LNCaP clone FGC (cell line): ENCODE measurements around the gene NEDD8.

Experiments used
- DNase-seq: peaks from one replicate; pipeline ENCODE4 v3.0.0-alpha.2; 2011; ENCODE audit warnings: low read depth
- H3K4me3 ChIP-seq: 2 replicates; pipeline ENCODE4 v1.5.1; 2011; ENCODE audit warnings: mild to moderate bottlenecking, low read depth, low read length, control low read depth
- TF ChIP-seq, protein P1 (sequence below): IDR thresholded peaks from 2 replicates; pipeline ENCODE4 v1.5.1; 2012; ENCODE audit warnings: mild to moderate bottlenecking; ENCODE audit not compliant: control insufficient read depth, insufficient read depth; ENCODE audit errors: extremely low read depth

The NEDD8 gene

DNA sequence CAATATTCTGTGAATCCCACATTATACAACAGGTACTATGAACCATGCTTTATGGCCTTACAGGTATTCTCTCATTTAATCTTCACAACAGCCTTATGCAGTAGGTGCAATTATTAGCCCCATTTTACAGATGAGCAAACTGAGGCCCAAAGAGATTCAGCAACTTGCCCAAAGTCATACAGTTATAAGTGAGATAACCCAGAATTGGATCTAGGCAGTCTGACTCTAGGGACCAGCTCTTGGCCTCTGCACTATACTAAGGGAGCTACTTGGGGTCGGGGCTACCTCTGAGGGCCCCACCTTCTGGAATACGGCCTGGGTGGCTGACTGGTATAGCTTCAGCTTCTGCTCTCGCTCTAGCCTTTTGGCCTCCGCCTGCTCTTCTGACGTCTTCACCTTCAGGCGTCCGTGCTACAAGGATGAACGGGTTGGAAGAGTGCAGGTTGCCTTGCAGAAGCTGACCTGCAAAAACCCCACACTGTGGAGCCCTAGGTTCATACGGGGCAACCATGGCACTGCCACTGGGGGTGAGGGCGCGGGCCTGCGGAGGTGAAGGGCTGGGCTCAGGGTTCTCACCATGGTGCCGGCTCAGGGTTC is 38.5 kb upstream of the NEDD8 start:
- TF ChIP-seq, protein P1, sequence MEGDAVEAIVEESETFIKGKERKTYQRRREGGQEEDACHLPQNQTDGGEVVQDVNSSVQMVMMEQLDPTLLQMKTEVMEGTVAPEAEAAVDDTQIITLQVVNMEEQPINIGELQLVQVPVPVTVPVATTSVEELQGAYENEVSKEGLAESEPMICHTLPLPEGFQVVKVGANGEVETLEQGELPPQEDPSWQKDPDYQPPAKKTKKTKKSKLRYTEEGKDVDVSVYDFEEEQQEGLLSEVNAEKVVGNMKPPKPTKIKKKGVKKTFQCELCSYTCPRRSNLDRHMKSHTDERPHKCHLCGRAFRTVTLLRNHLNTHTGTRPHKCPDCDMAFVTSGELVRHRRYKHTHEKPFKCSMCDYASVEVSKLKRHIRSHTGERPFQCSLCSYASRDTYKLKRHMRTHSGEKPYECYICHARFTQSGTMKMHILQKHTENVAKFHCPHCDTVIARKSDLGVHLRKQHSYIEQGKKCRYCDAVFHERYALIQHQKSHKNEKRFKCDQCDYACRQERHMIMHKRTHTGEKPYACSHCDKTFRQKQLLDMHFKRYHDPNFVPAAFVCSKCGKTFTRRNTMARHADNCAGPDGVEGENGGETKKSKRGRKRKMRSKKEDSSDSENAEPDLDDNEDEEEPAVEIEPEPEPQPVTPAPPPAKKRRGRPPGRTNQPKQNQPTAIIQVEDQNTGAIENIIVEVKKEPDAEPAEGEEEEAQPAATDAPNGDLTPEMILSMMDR = no peak
- peak overlapping the region; percentile 89 for H3K4me3 ChIP-seq
- DNase-seq = no peak

DNA sequence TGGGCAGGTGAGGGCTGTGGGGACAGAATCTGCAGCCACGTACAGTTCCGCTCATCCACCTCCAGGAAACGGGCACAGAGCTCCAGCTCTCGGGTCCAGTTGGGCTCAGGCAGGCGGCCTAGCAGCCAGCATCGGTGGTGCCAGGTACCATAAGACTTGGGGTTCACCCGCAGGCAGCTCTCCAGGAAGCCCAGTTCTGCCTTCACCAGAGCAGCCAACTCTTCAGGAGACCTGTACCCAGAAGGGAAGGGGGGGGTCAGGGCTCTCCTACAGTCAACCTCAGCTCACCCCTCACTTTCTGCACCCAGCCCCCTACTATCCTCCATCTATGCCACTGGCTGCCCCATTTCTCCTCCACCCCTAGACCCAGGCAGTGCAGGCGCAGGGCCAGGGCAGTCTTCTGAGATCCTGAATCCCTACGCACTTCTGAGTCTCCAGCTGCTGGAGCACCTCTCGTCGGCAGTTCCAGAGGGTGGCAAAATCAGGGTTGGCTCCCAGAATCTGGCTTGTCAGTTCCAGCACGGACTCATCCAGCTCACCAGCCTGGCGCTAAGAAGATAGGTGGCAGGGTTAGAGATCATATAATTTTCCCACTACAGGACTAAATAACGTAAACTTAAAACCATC is 37.9 kb upstream of the NEDD8 start:
- H3K4me3 ChIP-seq = no peak overlapping the region

DNA sequence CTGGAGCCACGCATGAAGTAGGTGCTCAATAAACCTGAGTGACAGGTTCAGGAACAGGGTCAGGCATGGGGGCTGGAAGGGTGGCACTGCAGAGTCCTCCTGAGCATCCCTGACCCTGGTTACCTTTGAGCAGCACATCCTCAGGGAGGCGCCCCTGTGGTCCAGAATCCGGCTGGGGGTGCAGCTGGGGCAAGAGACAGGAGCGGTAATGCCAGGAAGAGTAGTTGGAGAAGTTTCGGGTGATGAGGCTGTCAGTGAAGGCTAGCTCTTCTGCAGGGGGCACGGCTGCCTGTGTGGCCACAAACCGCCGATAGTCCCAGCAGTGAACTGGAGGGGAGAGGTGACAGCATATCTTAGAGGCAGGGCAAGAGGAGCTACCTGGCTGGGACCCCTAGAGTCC is 37.2 kb upstream of the NEDD8 start:
- no peak overlapping the region for H3K4me3 ChIP-seq

More for the DNA sequence above, 37.9 kb upstream of the NEDD8 start:
- DNase-seq = no peak
- TF ChIP-seq, protein P1 = no peak

DNA sequence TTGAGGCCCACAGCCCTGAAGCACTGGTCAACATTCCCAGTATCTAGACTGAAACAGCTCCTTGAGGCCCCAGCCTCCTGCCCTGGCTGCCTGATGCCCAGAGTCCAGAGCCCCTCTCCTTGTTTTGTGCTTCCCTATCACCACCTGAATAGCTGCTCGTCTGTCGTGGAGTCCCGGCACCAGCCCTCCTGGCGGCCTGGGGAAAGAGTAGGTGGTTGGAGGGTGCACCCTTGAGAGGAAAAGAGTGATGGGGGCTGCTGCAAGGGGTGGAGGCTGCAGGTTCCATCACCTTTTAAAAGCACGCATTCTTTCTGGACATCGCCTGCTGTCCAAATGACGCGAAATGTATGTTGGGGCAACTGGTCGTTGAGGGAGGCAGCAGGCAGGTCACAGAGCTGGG is 36.1 kb upstream of the NEDD8 start:
- no peak for DNase-seq
- TF ChIP-seq, protein P1 = no peak
- H3K4me3 ChIP-seq = no peak overlapping the region

More for the DNA sequence above, 37.2 kb upstream of the NEDD8 start:
- TF ChIP-seq, protein P1 = no peak
- no peak for DNase-seq

DNA sequence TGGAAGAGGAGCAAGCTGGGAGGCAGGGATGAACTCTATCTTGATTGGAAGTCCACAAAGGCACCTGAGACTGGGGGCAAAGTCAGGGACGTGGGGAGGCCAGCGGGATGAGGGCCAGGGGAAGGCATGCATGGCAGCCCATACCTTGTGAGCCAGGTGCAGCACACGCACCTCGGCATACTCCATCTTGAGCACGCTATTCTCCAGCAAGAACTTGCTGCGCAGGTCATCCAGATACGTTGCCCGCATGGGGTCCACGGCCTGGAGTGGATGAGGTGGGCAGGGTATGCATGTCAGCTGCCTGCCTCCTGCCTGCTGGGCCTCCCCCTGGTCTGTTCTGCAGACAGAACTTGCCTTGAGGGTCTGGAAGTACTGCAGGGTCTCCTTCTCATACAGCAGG is 35.3 kb upstream of the NEDD8 start:
- TF ChIP-seq, protein P1 = no peak
- no peak for DNase-seq
- H3K4me3 ChIP-seq = no peak overlapping the region

DNA sequence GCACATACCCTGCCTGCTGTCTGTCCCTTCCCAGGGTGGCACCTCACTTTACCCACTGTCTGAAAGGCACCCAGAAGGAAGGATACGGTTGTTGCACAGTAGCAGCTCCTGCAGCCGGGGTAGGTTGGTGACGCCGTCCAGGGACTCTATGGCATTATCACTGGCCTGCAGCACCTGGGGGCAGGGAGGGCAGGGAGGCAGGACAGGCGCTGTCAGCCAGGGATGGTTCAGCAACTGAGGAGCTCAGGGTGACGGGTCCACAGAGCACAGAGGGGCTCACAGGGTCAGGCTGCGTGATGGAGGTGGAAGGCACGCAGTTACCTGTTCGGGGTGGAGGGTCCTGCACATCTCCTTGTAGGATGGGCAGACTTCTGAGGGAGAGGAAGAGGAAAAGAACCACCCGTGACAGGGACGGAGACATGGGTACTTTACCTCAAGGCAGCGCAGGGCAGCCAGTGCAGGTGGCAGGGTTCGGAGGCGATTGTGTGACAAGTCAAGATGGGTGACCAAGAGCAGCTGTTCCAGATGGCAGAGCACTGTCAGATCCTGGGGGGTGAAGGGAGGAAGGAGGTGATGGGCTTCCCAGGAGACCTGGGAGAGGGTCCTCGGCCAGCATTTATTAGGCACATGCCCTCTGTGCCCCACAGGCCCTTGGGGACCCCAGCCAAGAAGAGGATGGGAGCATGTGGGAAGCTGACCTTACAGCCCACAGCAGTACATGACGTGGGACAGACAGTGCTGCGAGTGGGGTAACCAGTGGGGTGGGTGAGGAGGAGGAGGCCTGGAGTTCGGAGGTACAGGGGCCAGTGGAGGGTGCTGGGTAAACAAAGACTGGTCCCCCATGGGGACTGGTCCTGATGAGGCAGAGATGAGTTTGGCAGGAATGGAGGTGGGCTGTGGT is 34.4 kb upstream of the NEDD8 start:
- H3K4me3 ChIP-seq = no peak overlapping the region
- DNase-seq = no peak
- TF ChIP-seq, protein P1 = no peak
